Stimulated activated CD8-positive, alpha-beta memory T cell treated with anti-CD3 and anti-CD28 coated beads, Interleukin-4, amount 100 ng/mL, for 4 hours (primary cell): ENCODE measurements around the gene NTM.

ENCODE experiments used
- DNase-seq, 2 donors: peaks; one replicate each; pipeline ENCODE4 v3.0.0-alpha.2; 2020; ENCODE audit warnings: low read depth in 2 of 2, low spot score in 1 of 2

NTM gene

GRCh38 chr11:131373095-131373725 is 2.8 kb downstream of the NTM start:
- no peak for DNase-seq

GRCh38 chr11:131373756-131374155 is 3.3 kb downstream of the NTM start:
- DNase-seq: no peak

- no peak for DNase-seq
Measured at GRCh38 chr11:131375421-131375820, 5.0 kb downstream of the NTM start.

DNA sequence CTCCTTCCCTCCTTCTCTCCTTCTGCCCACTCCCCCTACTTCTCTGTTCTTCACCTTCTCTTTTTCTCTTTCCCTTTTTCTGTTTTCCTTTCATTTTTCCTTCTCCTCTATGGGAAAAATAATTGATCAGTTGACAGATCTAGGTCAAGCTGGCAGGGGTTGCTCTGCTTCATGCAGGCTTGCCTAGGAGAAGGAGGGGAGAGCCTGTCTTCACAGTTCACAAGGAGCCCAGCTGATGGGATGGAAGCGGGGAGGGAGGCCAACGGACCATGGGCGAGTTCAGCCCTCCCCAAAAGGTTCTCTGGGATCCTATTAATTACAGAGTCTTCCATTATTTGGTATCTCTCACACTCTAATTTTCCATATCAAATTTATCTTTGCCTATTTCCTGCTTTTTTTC is 5.5 kb downstream of the NTM start:
- DNase-seq: no peak

GRCh38 chr11:131378931-131379330 is 8.5 kb downstream of the NTM start:
- no peak for DNase-seq

GRCh38 chr11:131385763-131386390 is 15.5 kb downstream of the NTM start:
- no peak for DNase-seq

DNA sequence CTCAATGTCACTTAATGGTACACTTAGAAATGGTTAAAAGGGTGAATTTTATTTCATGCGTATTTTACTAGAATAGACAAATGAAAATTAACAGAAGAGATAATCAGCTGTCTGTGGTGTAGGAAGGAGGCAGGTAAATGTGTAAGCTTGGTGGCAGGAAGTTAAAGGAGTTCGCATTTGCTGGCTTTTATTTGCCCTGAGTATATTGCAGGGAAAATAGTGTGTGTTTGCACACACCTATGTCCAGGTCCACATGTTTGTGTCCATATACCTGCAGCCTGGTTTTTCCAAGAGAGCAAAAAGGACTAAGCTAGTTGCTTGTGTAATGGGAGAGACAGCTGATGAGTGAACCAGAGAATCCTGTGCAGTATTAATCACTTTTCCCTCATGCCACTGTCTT is 16.0 kb downstream of the NTM start:
- no peak for DNase-seq

DNA sequence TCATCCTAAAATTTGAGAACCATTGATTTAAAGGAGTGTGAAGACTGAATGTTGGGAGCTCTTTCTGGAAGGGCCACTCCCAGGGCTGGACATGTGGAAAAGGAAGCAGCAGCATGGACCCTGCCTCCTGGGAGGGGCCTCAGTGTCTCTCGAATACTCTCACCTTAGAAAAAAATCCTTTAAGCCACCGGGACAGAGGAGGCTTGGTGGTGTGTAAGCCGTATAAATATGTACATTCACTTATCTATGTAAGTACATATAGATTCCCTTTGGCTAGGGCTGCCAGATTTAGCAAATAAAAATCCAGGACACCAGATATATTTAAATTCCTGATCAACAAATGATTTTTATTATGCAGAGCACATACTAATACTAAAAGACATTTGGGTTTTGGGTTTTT is 17.6 kb downstream of the NTM start:
- DNase-seq: no peak

GRCh38 chr11:131389582-131389981 is 19.2 kb downstream of the NTM start:
- no peak for DNase-seq

GRCh38 chr11:131391176-131391575 is 20.8 kb downstream of the NTM start:
- DNase-seq: no peak

- no peak for DNase-seq
Measured at GRCh38 chr11:131392528-131393255, 22.3 kb downstream of the NTM start.

GRCh38 chr11:131393691-131394090 is 23.3 kb downstream of the NTM start:
- DNase-seq: no peak

DNA sequence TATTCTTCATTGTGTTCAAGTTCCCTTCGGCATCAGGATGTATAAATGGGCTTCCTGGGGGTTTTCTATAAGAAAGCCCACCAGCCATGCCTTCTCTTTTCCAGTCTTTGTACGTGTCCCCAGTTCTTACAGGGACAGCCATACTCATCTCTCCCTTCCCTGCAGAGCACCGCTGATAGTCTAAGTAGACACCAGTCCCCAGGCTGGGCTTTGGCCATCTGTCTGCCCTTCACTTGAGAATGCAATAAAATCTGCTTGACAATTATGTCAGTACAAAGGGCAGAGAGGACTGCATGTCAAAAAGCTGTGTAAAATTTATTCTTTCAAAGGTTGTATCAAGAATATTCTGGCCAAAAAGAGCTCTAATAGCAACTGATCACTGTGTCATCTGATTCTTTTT is 27.3 kb downstream of the NTM start:
- DNase-seq: no peak

GRCh38 chr11:131402040-131402439 is 31.6 kb downstream of the NTM start:
- DNase-seq: no peak

DNA sequence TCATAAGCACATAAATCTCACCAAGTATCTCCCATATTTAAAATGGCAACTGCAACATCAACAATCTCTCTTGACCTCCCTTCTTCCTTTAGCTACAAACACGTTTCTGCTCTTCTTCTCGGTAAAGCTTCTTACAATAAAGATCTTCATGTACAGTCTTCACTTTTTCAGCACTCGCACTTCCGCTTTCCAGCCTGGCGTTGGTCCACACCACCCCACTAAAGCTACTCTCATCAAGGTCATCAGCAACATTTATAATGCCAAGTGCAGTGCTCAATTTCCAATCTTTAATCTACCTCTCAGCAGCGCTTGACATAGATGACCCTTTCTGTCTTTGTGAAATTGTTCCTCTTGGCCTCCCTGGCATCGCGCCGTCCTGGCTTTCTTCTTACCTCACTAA is 33.6 kb downstream of the NTM start:
- DNase-seq: no peak

DNA sequence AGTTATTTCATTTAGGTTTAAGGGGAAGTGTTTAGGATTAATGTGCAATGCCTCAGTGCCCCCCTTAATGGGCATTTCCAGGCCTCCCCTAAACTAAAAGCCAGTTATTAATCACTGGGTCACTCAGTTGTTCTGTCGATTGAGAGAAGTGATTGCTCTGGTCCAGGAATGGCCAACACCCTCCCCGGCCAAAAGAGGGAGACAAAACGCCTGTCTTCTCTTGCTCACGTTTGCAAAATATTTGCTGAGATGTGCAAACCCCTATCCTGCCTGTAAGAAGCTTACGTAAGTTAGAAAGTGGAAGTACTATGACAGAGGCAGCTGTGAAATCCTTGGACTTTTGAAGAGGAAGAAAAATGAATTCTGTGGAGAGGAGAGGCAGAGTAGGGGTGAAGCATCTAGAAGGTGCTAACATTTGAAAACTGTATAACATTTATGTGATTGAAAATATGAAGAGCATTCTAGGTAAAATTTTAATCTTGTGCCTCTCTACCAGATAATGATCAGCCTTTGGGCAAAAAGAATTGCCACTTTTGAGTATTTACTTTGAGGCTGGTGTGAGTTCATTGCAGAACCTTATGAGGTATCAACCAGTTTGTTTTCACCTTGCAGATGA is 37.7 kb downstream of the NTM start:
- DNase-seq: no peak

DNA sequence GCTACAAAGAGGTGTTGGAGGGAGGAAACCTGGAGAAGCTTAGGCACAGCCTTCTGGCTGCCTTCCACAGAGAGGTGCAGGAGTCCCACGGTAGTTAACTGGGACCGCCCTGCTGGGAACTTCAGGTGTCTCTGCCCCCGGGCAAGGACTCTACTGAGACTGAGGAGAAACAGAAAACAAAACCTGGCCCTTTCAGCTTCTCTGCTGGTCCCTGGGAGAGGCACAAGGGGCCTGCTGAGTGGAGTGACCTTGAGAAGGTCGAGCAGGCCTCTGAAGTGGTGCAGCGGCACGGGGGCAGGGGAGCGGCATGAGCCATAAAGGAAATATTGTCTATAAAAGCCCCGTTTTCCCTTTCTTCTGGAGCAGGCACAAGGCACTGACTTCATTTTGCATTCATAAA is 38.9 kb downstream of the NTM start:
- DNase-seq: no peak

GRCh38 chr11:131411636-131412035 is 41.2 kb downstream of the NTM start:
- DNase-seq: no peak

- DNase-seq: no peak
Measured at GRCh38 chr11:131412061-131412460, 41.6 kb downstream of the NTM start.

DNA sequence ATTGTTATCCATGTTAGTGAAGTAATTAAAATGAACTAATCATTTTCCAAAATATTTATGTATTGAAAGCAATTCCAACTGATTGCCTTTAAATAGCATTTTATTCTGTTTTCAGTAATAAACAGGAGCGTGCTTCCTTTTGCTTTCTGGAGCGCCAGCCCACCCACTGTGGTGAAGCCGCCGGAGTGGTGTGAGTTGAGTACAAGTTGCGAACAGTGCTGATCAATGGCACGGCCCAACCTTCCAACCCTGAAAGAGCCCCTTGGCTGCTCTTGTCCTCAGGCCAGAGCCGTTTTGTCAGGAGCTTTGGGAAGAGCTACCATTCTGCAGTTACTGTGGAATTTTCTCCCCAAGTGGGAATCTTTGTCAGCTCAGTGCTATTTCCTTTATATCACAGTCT is 42.8 kb downstream of the NTM start:
- DNase-seq: no peak

GRCh38 chr11:131418189-131418588 is 47.8 kb downstream of the NTM start:
- no peak for DNase-seq
